ENCODE measurements around the gene GPR31.

DNA sequence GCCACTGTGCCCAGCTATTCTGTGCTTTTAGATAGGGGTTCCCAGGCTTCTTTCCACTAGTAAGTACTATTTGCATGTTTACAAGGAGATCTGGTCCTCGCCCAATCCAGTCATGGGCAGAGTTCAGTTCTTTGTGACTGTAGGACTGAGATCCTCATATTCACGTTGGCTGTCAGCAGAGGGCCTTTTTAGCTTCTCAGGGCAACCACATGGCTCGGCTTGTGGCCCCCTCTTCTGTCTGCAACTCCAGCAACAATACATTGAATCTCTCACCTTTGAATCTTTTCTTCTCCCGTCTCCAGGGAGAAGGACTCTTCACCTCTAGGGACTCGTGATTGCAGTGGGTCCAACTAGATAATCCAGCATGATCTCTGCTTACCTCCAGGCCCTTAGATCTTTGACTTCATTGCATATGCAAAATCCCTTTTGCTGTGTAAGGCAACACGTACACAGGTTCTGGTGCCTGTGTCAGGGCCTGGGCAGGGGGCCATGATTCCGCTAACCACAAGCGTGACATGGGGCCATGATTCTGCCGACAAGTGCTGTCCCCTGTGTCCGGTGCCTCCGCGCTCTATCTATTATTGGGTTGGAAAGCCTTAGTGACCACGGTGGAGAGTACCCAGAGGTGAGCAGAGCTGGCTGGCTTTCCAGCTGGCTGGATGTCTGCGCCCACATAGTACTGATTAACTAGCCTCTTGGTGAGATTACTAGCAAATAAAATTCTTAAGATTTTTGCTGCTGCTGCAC is 29.8 kb downstream of the GPR31 start:
- TF ChIP-seq, protein P1, sequence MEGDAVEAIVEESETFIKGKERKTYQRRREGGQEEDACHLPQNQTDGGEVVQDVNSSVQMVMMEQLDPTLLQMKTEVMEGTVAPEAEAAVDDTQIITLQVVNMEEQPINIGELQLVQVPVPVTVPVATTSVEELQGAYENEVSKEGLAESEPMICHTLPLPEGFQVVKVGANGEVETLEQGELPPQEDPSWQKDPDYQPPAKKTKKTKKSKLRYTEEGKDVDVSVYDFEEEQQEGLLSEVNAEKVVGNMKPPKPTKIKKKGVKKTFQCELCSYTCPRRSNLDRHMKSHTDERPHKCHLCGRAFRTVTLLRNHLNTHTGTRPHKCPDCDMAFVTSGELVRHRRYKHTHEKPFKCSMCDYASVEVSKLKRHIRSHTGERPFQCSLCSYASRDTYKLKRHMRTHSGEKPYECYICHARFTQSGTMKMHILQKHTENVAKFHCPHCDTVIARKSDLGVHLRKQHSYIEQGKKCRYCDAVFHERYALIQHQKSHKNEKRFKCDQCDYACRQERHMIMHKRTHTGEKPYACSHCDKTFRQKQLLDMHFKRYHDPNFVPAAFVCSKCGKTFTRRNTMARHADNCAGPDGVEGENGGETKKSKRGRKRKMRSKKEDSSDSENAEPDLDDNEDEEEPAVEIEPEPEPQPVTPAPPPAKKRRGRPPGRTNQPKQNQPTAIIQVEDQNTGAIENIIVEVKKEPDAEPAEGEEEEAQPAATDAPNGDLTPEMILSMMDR (IDR thresholded peaks at IDR 0.05) = no peak
- TF ChIP-seq POLR2A (IDR thresholded peaks at IDR 0.05) = no peak
